ENCODE measurements around the gene DENND2A.

DNA sequence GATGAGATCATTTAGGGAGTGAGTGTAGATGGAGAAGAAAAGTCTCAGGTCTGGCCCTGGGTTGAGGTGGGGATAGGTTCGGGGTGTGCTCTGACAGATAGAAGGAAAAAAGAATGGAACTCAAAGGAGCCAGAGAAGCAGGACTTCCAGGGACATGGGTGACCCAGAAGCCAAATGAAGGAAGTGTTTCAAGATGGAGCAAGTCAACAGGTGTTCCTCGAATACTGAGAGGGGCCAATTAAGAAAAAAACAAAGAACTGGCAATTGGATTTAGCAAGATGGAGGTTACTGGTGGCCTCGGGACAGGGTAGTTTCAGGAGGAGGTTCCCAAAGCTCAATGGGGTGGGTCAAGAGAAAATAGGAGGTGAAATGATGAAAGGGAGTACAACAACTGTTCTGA, 40.3 kb downstream of the DENND2A start:
- TF ChIP-seq POLR2A (IDR thresholded peaks at IDR 0.05; ENCODE audit: low read depth, low read length) (no peak), TAF1 (IDR thresholded peaks at IDR 0.05; ENCODE audit: low read depth, low read length) (no peak), POLR2AphosphoS5 (IDR thresholded peaks at IDR 0.05; ENCODE audit: low read depth, low read length) (no peak)
